ENCODE measurements around the gene AGAP1. TPM values are rescaled to one million over a fixed set of nuclear protein-coding genes. Genes with fewer than 3 reads are reported as not detected.

The AGAP1 gene
- polyA plus RNA-seq, 3 donors from 2014 or later, result 0.18 to 2.3 (median 0.21) TPM

- H3K27me3 Mint-ChIP-seq (ENCODE audit: low read depth in 3 of 3), result peaks cover 0 to 1% (median 0%) of the 10 kb centered on the region in 3 donors
- peaks cover 1 to 14% of the 10 kb centered on the region in 2 donors for H3K4me1 Mint-ChIP-seq
- H3K36me3 Mint-ChIP-seq, result peaks cover 0 to 32% (median 27%) of the 10 kb centered on the region in 3 donors
- DNase-seq, result no peak
- H3K27ac Mint-ChIP-seq, result no peak overlapping the region
- no peak overlapping the region for H3K4me3 Mint-ChIP-seq
- H3K9me3 Mint-ChIP-seq, result peaks cover 0 to 3% (median 0%) of the 10 kb centered on the region in 6 donors
These were observed 308.7 kb downstream of the AGAP1 start for GRCh38 chr2:235802542-235802941.

DNA sequence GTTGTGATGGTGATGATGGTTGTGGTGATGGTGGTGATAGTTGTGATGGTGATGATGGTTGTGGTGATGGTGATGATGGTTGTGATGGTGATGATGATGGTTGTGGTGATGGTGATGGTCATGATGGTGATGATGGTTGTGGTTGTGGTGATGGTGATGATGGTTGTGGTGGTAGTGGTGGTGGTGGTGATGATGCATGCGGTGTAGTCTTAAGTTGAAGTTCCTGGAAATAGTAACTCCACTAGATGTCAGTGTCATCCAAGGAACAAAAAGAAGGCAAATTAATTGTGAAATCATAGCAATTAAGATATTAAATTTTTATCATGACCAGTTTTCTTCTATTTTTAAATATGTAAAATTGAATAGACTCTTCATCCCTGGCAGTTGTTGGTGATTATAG is 309.2 kb downstream of the AGAP1 start:
- peaks cover 0 to 28% (median 22%) of the 10 kb centered on the region in 3 donors for H3K36me3 Mint-ChIP-seq
- no peak overlapping the region for H3K4me3 Mint-ChIP-seq
- H3K9me3 Mint-ChIP-seq, result peaks cover 0 to 3% (median 0%) of the 10 kb centered on the region in 6 donors
- peaks cover 1 to 14% of the 10 kb centered on the region in 2 donors for H3K4me1 Mint-ChIP-seq
- no peak overlapping the region for H3K27ac Mint-ChIP-seq
- H3K27me3 Mint-ChIP-seq (ENCODE audit: low read depth in 3 of 3), result peaks cover 0 to 1% (median 0%) of the 10 kb centered on the region in 3 donors
- peak in 1 of 3 donors; percentile 9 for DNase-seq

DNA sequence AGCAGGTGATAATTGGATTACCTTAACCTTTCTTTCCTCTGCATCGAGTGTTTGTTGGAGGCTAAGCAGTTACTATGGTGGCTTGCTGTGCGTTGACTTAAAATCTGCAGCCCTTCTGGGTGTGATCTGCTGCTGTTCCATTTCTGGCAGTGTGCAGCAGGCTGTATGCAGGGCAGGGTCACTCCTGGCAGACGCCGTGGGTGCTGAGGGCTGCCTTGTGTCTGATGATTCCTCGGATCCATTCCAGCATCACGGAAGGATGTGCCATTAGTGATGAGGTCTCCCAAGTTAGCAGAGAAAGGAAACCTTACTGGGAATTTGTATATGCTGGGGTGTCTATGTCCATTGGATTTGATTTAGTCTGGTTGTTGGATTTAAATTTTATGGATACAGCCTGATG is 310.8 kb downstream of the AGAP1 start:
- Mint-ChIP-seq H3K27ac (no peak overlapping the region), H3K9me3 (peaks cover 0 to 3% (median 0%) of the 10 kb centered on the region in 6 donors), H3K36me3 (peaks cover 0 to 17% (median 11%) of the 10 kb centered on the region in 3 donors), H3K4me1 (peaks cover 1 to 14% of the 10 kb centered on the region in 2 donors), H3K4me3 (no peak overlapping the region), H3K27me3 (ENCODE audit: low read depth in 3 of 3) (peaks cover 0 to 1% (median 0%) of the 10 kb centered on the region in 3 donors)
- DNase-seq, result no peak

DNA sequence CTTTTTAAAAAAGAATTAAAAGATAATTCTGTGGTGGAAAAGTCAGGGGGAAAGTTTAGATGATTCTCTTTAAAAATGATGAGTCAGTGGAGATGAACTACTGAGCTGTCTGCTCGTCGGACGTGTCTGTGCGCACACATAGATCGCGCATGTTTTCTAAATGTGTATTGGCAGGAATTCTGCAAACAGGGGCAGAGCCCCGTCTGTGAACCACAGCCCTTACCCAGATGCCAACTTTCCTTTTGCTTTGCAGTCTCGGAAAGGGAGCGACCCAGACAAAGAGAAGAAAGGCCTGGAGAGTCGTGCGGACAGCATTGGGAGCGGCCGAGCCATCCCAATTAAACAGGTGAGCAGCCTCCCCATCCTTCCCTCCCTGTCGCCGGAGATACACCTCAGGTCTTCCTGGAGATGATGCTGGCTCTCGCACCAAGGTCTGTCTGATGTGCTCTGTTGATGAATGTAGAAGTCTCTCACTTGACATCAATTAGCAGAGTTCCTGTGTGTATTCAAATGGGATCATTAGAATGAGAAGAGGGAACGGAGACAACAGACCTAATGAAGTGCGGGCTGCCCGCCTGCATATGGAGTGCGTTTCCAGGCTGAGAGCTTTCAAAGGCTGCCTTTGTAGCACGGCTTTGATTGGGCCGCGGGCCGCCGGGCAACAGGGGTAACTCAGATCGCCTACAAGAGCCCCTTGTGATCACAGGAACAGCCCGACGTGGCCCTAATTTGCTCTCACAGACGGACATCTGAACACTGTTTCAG is 313.3 kb downstream of the AGAP1 start:
- peaks cover 0 to 2% (median 0%) of the 10 kb centered on the region in 3 donors for H3K27me3 Mint-ChIP-seq (ENCODE audit: low read depth in 3 of 3)
- no peak overlapping the region for H3K4me3 Mint-ChIP-seq
- H3K36me3 Mint-ChIP-seq, result peaks cover 0 to 17% (median 11%) of the 10 kb centered on the region in 3 donors
- DNase-seq, result no peak
- no peak overlapping the region for H3K27ac Mint-ChIP-seq
- peaks cover 0 to 14% of the 10 kb centered on the region in 2 donors for H3K4me1 Mint-ChIP-seq
- peaks cover 0 to 2% (median 0%) of the 10 kb centered on the region in 6 donors for H3K9me3 Mint-ChIP-seq

GRCh38 chr2:235808366-235808765 is 314.5 kb downstream of the AGAP1 start:
- Mint-ChIP-seq H3K36me3 (peaks cover 0 to 17% (median 11%) of the 10 kb centered on the region in 3 donors), H3K4me1 (peaks cover 0 to 14% of the 10 kb centered on the region in 2 donors), H3K4me3 (no peak overlapping the region), H3K27me3 (ENCODE audit: low read depth in 3 of 3) (peaks cover 0 to 2% (median 0%) of the 10 kb centered on the region in 3 donors), H3K9me3 (peaks cover 0 to 2% (median 0%) of the 10 kb centered on the region in 6 donors), H3K27ac (no peak overlapping the region)
- no peak for DNase-seq

- Mint-ChIP-seq H3K27ac (no peak overlapping the region), H3K9me3 (peaks cover 0 to 2% (median 0%) of the 10 kb centered on the region in 6 donors), H3K4me1 (no peaks in the 10 kb centered on the region), H3K4me3 (no peak overlapping the region), H3K36me3 (peaks cover 0 to 17% (median 11%) of the 10 kb centered on the region in 3 donors), H3K27me3 (ENCODE audit: low read depth in 3 of 3) (peaks cover 0 to 2% (median 0%) of the 10 kb centered on the region in 3 donors)
- DNase-seq, result no peak
These were observed 316.4 kb downstream of the AGAP1 start for GRCh38 chr2:235810252-235810651.

GRCh38 chr2:235810846-235811245 is 317.0 kb downstream of the AGAP1 start:
- DNase-seq, result no peak
- Mint-ChIP-seq H3K4me1 (no peaks in the 10 kb centered on the region), H3K27ac (no peak overlapping the region), H3K36me3 (peaks cover 0 to 17% (median 9%) of the 10 kb centered on the region in 3 donors), H3K27me3 (ENCODE audit: low read depth in 3 of 3) (peaks cover 0 to 2% (median 0%) of the 10 kb centered on the region in 3 donors), H3K4me3 (no peak overlapping the region), H3K9me3 (no peaks in the 10 kb centered on the region)

- Mint-ChIP-seq H3K27ac (no peak overlapping the region), H3K4me1 (no peaks in the 10 kb centered on the region)
These were observed 317.8 kb downstream of the AGAP1 start for GRCh38 chr2:235811446-235812184.

DNA sequence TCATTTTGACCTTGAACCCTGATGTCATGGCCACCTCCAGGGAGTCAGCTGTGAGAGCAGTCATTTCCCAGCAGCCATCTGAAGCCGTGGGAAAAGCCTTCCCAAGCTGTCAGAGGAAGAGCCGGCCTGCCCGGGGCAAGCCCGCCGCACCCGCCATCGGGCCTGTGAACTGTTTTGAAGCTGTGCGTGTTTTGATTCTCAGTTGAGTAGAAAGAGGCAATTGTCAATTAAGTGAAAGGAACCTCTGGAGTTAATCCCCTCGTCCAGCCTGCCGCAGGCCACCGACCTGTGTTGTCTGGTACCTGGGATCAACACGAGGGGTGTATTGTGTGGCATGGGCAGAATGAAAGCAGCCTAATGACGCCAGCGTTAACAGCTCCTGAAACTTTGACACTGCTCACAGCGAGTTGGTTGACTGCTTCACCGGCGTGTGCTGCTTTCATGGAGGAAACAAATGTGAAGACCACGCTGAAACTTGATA is 318.4 kb downstream of the AGAP1 start:
- no peak for DNase-seq
- Mint-ChIP-seq H3K9me3 (no peaks in the 10 kb centered on the region), H3K36me3 (peaks cover 0 to 14% (median 0%) of the 10 kb centered on the region in 3 donors)

More at GRCh38 chr2:235811446-235812184, 317.8 kb downstream of the AGAP1 start:
- H3K36me3 Mint-ChIP-seq, result peaks cover 0 to 17% (median 4%) of the 10 kb centered on the region in 3 donors
- H3K27me3 Mint-ChIP-seq (ENCODE audit: low read depth in 3 of 3), result peaks cover 0 to 2% (median 0%) of the 10 kb centered on the region in 3 donors
- H3K9me3 Mint-ChIP-seq, result no peaks in the 10 kb centered on the region
- no peak overlapping the region for H3K4me3 Mint-ChIP-seq
- no peak for DNase-seq

DNA sequence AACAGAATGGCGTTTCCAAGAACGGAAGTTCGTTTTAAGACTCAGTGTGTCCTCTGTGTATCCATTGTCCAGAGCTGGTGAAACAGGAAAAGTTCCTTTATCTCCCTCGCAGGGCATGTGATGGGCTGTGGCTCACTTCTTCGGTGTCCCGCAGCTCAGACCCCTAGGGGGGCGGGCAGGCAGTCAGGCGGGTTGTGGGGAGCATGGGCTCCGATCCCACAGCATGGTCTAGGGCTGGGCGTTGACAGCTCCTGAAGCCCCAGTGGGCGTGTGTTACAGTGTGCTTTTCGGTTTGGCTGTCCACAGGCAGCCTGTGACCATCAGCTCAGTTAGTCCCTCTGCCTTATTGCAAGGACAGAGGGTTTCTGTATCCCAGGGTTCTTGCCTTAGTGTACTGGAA is 319.6 kb downstream of the AGAP1 start:
- Mint-ChIP-seq H3K4me1 (no peaks in the 10 kb centered on the region), H3K4me3 (no peak overlapping the region), H3K27me3 (ENCODE audit: low read depth in 3 of 3) (peaks cover 0 to 2% (median 2%) of the 10 kb centered on the region in 3 donors), H3K9me3 (no peaks in the 10 kb centered on the region), H3K27ac (peak overlapping the region in 1 of 6 donors; percentile 53), H3K36me3 (peaks cover 0 to 13% (median 0%) of the 10 kb centered on the region in 3 donors)
- no peak for DNase-seq

More for the DNA sequence above, 318.4 kb downstream of the AGAP1 start:
- H3K27me3 Mint-ChIP-seq (ENCODE audit: low read depth in 3 of 3), result peaks cover 0 to 2% (median 0%) of the 10 kb centered on the region in 3 donors
- H3K4me3 Mint-ChIP-seq, result no peak overlapping the region
- H3K4me1 Mint-ChIP-seq, result no peaks in the 10 kb centered on the region
- no peak overlapping the region for H3K27ac Mint-ChIP-seq

DNA sequence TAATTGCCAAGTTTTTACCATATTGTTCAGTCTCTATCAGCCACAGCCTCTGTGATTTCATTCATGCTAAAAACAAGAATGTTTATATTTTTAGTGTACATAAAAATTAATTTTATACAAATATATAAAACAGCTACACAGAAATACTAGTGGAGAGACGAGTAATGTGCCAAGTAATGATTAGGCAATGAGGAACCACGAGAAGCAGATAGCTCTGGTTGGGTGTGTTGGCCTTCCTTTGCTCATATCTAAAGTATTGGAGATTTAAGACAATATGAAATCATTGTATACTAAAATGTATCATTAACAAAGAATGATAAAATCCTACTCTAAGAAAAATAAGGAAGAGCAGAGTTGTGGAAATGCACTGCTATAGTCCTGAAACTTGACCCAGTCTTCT is 326.7 kb downstream of the AGAP1 start:
- Mint-ChIP-seq H3K4me1 (no peaks in the 10 kb centered on the region), H3K27ac (no peak overlapping the region), H3K9me3 (no peaks in the 10 kb centered on the region), H3K4me3 (no peak overlapping the region), H3K36me3 (peaks cover 5 to 8% (median 6%) of the 10 kb centered on the region in 3 donors), H3K27me3 (ENCODE audit: low read depth in 3 of 3) (peaks cover 0 to 2% (median 0%) of the 10 kb centered on the region in 3 donors)
- no peak for DNase-seq

- no peaks in the 10 kb centered on the region for H3K9me3 Mint-ChIP-seq
- DNase-seq, result no peak
- H3K36me3 Mint-ChIP-seq, result peaks cover 5 to 12% (median 6%) of the 10 kb centered on the region in 3 donors
- H3K27me3 Mint-ChIP-seq (ENCODE audit: low read depth in 3 of 3), result peaks cover 0 to 2% (median 0%) of the 10 kb centered on the region in 3 donors
- H3K27ac Mint-ChIP-seq, result no peak overlapping the region
- no peaks in the 10 kb centered on the region for H3K4me1 Mint-ChIP-seq
- no peak overlapping the region for H3K4me3 Mint-ChIP-seq
These were observed 330.5 kb downstream of the AGAP1 start for GRCh38 chr2:235824331-235824730.

- Mint-ChIP-seq H3K27ac (no peak overlapping the region), H3K4me1 (peaks cover 0 to 1% of the 10 kb centered on the region in 2 donors), H3K4me3 (no peak overlapping the region), H3K36me3 (peaks cover 5 to 11% (median 6%) of the 10 kb centered on the region in 3 donors), H3K9me3 (no peaks in the 10 kb centered on the region), H3K27me3 (ENCODE audit: low read depth in 3 of 3) (peaks cover 0 to 2% (median 0%) of the 10 kb centered on the region in 3 donors)
- DNase-seq, result no peak
These were observed 332.1 kb downstream of the AGAP1 start for GRCh38 chr2:235825946-235826345.

Data from immature natural killer cell (primary cell).